Smooth muscle cell (in vitro differentiated cells): ENCODE data around the gene ADGRE1. TPM values are rescaled to one million over a fixed set of nuclear protein-coding genes. Genes with fewer than 3 reads are reported as not detected.

ENCODE experiments used
- DNase-seq: peaks from one replicate; lab custom pipeline; 2025; ENCODE audit not compliant: unreplicated experiment; lab: John Stamatoyannopoulos, UW
- H2AFZ ChIP-seq: fragments of 200-600 bp; sonication (generic); 2 replicates; pipeline ENCODE4 v1.6.0; 2016; ENCODE audit warnings: antibody characterized with exemption, low read depth, mild to moderate bottlenecking
- H3F3A ChIP-seq: fragments of 200-600 bp; sonication (generic); 2 replicates; pipeline ENCODE4 v1.6.0; 2017; ENCODE audit warnings: antibody characterized with exemption, low read depth
- H3K27ac ChIP-seq: fragments of 200-600 bp; sonication (generic); 2 replicates; pipeline ENCODE4 v1.5.1; 2016; ENCODE audit warnings: low read depth, mild to moderate bottlenecking
- H3K27me3 ChIP-seq: fragments of 200-600 bp; sonication (generic); 2 replicates; pipeline ENCODE4 v1.6.1; 2016; ENCODE audit warnings: low read depth, mild to moderate bottlenecking
- H3K36me3 ChIP-seq: fragments of 200-600 bp; sonication (generic); 2 replicates; pipeline ENCODE4 v1.5.1; 2016; ENCODE audit warnings: low read depth
- H3K4me1 ChIP-seq: fragments of 200-600 bp; sonication (generic); 2 replicates; pipeline ENCODE4 v1.5.1; 2016; ENCODE audit warnings: low read depth
- H3K4me2 ChIP-seq: fragments of 200-600 bp; sonication (generic); 2 replicates; pipeline ENCODE4 v1.6.0; 2016; ENCODE audit warnings: mild to moderate bottlenecking
- H3K4me3 ChIP-seq: fragments of 200-600 bp; sonication (generic); 2 replicates; pipeline ENCODE4 v1.5.1; 2016; ENCODE audit warnings: mild to moderate bottlenecking
- H3K79me2 ChIP-seq: fragments of 200-600 bp; sonication (generic); 2 replicates; pipeline ENCODE4 v1.6.0; 2016; ENCODE audit warnings: low read depth, mild to moderate bottlenecking
- H3K9ac ChIP-seq: fragments of 200-600 bp; sonication (generic); 2 replicates; pipeline ENCODE4 v1.6.0; 2016; ENCODE audit warnings: low read depth
- H3K9me3 ChIP-seq: fragments of 200-600 bp; sonication (generic); replicated peaks from 2 replicates; pipeline ENCODE4 v1.5.1; 2016; ENCODE audit warnings: low read depth
- H4K20me1 ChIP-seq: fragments of 200-600 bp; sonication (generic); 2 replicates; pipeline ENCODE4 v1.6.0; 2016; ENCODE audit warnings: low read depth
- WGBS: methylation state at CpG from one replicate; pipeline ENCODE4 v1.1.7; 2016; ENCODE audit warnings: low lambda C conversion rate; 5-methylcytosine and 5-hydroxymethylcytosine counted together
- polyA plus RNA-seq: library from polyadenylated mRNA; unstranded; fragments of >200 nt; fragmentation: Nextera tagmentation; extraction: Ambion mirVana; gene quantifications from 2 replicates; pipeline ENCODE4 v1.2.1, GENCODE V29; 2016
- total RNA-seq: library from RNA; depleted of rRNA; stranded (reverse); fragments of >200 nt; gene quantifications from 2 replicates; pipeline ENCODE4 v1.2.3, GENCODE V29; 2014
- TF ChIP-seq, protein P1 (sequence below): fragments of 200-600 bp; sonication (generic); IDR thresholded peaks from 2 replicates; pipeline ENCODE4 v1.5.1; 2017; ENCODE audit warnings: borderline replicate concordance, mild to moderate bottlenecking, antibody characterized with exemption; ENCODE audit not compliant: insufficient read depth, poor library complexity, severe bottlenecking

Gene ADGRE1
- total and polyA plus RNA-seq, 2 experiments from 2014 or later, result not detected

DNA sequence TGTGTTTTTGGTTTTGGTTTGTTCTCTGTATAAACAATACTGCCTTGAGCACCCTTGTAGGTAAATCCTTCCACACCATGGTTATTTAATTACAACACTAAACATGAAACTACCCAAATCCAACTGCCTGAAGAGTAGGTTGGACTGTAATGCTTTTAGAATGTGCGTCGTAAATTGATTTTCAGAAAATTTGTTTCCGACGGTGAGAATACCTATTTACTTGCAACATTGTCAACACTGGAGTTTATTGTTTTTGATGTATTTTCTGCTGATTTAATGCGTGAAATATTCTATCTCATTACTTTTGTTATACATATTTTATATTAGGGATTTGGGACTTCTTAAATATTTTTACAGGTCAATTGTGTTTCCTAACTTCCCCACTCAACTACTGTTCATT lies 48.2 kb downstream of the ADGRE1 start:
- TF ChIP-seq, protein P1, sequence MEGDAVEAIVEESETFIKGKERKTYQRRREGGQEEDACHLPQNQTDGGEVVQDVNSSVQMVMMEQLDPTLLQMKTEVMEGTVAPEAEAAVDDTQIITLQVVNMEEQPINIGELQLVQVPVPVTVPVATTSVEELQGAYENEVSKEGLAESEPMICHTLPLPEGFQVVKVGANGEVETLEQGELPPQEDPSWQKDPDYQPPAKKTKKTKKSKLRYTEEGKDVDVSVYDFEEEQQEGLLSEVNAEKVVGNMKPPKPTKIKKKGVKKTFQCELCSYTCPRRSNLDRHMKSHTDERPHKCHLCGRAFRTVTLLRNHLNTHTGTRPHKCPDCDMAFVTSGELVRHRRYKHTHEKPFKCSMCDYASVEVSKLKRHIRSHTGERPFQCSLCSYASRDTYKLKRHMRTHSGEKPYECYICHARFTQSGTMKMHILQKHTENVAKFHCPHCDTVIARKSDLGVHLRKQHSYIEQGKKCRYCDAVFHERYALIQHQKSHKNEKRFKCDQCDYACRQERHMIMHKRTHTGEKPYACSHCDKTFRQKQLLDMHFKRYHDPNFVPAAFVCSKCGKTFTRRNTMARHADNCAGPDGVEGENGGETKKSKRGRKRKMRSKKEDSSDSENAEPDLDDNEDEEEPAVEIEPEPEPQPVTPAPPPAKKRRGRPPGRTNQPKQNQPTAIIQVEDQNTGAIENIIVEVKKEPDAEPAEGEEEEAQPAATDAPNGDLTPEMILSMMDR, result no peak
- peaks cover 7% of the 10 kb centered on the region for H3K9me3 ChIP-seq
- 47% methylated on average over 5 of the region's 5 CpGs for WGBS
- H3K27me3 ChIP-seq, result no peaks in the 10 kb centered on the region
- H3K36me3 ChIP-seq, result no peaks in the 10 kb centered on the region
- no peaks in the 10 kb centered on the region for H3F3A ChIP-seq
- no peak for DNase-seq
- no peaks in the 10 kb centered on the region for H3K4me1 ChIP-seq
- no peak overlapping the region for H3K9ac ChIP-seq
- no peaks in the 10 kb centered on the region for H4K20me1 ChIP-seq
- no peak overlapping the region for H3K27ac ChIP-seq
- H3K4me3 ChIP-seq, result no peak overlapping the region
- no peaks in the 10 kb centered on the region for H3K79me2 ChIP-seq
- H2AFZ ChIP-seq, result no peak overlapping the region
- H3K4me2 ChIP-seq, result no peak overlapping the region

DNA sequence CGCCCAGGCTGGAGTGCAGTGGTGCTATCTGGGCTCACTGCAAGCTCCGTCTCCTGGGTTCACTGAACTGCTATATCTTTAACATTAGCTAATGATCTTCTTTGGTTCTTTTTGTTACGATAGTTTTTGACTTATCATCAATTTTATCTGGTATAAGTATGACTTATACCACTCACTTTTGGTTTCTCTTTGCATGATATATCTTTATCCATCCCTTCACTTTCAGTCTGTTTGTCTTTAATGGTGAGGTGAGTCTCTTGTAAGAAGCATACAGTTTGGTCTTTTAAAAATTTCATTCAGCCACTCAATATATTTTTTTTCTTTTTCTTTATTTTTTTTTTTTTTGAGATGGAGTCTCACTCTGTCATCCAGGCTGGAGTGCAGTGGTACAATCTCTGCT lies 58.4 kb downstream of the ADGRE1 start:
- H3K4me3 ChIP-seq, result no peak overlapping the region
- no peaks in the 10 kb centered on the region for H4K20me1 ChIP-seq
- H3F3A ChIP-seq, result no peaks in the 10 kb centered on the region
- 33% methylated on average over 3 of the region's 3 CpGs for WGBS
- no peaks in the 10 kb centered on the region for H3K36me3 ChIP-seq
- H3K4me1 ChIP-seq, result no peaks in the 10 kb centered on the region
- no peaks in the 10 kb centered on the region for H3K9me3 ChIP-seq
- H3K27ac ChIP-seq, result no peak overlapping the region
- no peak for DNase-seq
- H3K9ac ChIP-seq, result no peak overlapping the region
- H3K4me2 ChIP-seq, result no peak overlapping the region
- TF ChIP-seq, protein P1, result no peak
- H3K27me3 ChIP-seq, result no peaks in the 10 kb centered on the region
- H2AFZ ChIP-seq, result no peak overlapping the region
- H3K79me2 ChIP-seq, result no peaks in the 10 kb centered on the region

- no peak overlapping the region for H3K9ac ChIP-seq
- no peak overlapping the region for H2AFZ ChIP-seq
- no peaks in the 10 kb centered on the region for H3F3A ChIP-seq
- TF ChIP-seq, protein P1, result no peak
- H3K4me1 ChIP-seq, result no peaks in the 10 kb centered on the region
- WGBS, result 55% methylated on average over 5 of the region's 5 CpGs
- no peaks in the 10 kb centered on the region for H3K36me3 ChIP-seq
- H3K27me3 ChIP-seq, result no peaks in the 10 kb centered on the region
- no peak overlapping the region for H3K27ac ChIP-seq
- no peaks in the 10 kb centered on the region for H3K9me3 ChIP-seq
- DNase-seq, result no peak
- no peaks in the 10 kb centered on the region for H4K20me1 ChIP-seq
- no peak overlapping the region for H3K4me2 ChIP-seq
- no peaks in the 10 kb centered on the region for H3K79me2 ChIP-seq
- no peak overlapping the region for H3K4me3 ChIP-seq
Measured at GRCh38 chr19:6947745-6948144, 60.4 kb downstream of the ADGRE1 start.

DNA sequence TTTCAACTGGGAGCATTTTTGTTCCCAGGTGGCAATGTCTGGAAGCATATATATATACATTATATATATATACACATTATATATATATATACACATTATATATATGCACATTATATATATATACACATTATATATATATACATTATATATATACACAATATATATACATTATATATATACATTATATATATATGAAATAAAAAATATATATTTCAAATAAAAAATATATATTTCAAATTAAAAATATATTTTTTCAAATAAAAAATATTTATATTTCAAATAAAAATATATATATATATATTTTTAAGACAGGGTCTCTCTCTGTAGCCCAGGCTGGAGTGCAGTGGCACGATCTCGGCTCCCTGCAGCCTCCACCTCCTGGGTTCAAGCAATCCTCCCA lies 61.5 kb downstream of the ADGRE1 start:
- TF ChIP-seq, protein P1, result no peak
- no peaks in the 10 kb centered on the region for H4K20me1 ChIP-seq
- H2AFZ ChIP-seq, result no peak overlapping the region
- H3K9ac ChIP-seq, result no peak overlapping the region
- H3K4me1 ChIP-seq, result no peaks in the 10 kb centered on the region
- no peaks in the 10 kb centered on the region for H3K9me3 ChIP-seq
- H3K4me3 ChIP-seq, result no peak overlapping the region
- DNase-seq, result no peak
- H3K27ac ChIP-seq, result no peak overlapping the region
- H3F3A ChIP-seq, result no peaks in the 10 kb centered on the region
- H3K4me2 ChIP-seq, result no peak overlapping the region
- H3K36me3 ChIP-seq, result no peaks in the 10 kb centered on the region
- no peaks in the 10 kb centered on the region for H3K27me3 ChIP-seq
- 82% methylated on average over 2 of the region's 2 CpGs for WGBS
- H3K79me2 ChIP-seq, result no peaks in the 10 kb centered on the region
